ENCODE results near the gene APOL2.

Gene APOL2

DNA sequence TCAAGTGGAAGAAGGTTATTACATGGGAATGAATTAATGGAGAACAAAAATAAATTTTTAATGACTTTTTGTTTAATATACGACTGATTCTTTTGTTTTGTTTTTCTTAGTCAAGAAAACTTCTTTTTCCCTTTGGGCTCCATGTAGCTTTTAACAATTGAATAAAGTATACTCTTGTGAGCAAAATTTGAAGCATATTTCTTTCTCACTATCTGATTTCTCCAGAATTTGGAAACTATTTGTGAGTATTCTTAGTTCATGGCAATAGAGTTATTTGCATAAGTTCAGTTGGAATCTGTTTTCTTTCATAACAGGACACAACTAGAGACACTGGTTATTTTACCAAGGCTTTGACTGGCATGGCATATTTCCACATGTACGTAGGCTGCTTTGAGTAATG, 9.8 kb upstream of the APOL2 start:
- Histone ChIP-seq H3K9ac (no peak overlapping the region), H2AFZ (no peak overlapping the region), H3K4me2 (ENCODE audit: low read length) (no peak overlapping the region), H3K9me3 (ENCODE audit: control insufficient read depth, low read length) (no peaks in the 10 kb centered on the region), H3K27ac (no peak overlapping the region), H3K79me2 (no peaks in the 10 kb centered on the region), H3K36me3 (ENCODE audit: control insufficient read depth, insufficient read depth, low read length) (no peaks in the 10 kb centered on the region), H3K27me3 (ENCODE audit: control insufficient read depth, insufficient read depth, low read length) (no peaks in the 10 kb centered on the region), H3K4me3 (ENCODE audit: low read depth, low read length) (no peak overlapping the region), H3K4me1 (no peaks in the 10 kb centered on the region)
- TF ChIP-seq, protein P1, sequence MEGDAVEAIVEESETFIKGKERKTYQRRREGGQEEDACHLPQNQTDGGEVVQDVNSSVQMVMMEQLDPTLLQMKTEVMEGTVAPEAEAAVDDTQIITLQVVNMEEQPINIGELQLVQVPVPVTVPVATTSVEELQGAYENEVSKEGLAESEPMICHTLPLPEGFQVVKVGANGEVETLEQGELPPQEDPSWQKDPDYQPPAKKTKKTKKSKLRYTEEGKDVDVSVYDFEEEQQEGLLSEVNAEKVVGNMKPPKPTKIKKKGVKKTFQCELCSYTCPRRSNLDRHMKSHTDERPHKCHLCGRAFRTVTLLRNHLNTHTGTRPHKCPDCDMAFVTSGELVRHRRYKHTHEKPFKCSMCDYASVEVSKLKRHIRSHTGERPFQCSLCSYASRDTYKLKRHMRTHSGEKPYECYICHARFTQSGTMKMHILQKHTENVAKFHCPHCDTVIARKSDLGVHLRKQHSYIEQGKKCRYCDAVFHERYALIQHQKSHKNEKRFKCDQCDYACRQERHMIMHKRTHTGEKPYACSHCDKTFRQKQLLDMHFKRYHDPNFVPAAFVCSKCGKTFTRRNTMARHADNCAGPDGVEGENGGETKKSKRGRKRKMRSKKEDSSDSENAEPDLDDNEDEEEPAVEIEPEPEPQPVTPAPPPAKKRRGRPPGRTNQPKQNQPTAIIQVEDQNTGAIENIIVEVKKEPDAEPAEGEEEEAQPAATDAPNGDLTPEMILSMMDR (IDR thresholded peaks at IDR 0.05): no peak

DNA sequence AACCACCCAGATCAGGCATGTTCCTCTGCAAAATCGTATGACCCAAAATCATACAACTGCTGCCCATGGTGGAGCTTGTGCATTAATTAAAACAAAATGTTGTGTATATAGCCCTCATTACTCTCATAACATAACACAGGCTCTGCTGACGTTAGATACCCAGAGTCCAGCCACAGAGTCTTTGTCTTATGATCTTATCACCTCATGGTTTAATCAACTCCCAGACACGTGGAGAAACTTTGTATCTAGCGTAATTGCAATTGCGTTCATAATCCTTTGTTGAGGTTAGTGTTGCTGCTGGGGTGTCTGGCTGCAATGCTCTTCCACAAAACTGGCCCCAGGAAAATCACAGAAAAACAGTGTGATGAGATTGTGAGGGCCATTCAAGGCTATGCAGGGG, 8.6 kb upstream of the APOL2 start:
- H3K9ac ChIP-seq: no peak overlapping the region
- no peaks in the 10 kb centered on the region for H3K9me3 ChIP-seq (ENCODE audit: control insufficient read depth, low read length)
- H2AFZ ChIP-seq: no peak overlapping the region
- H3K4me2 ChIP-seq (ENCODE audit: low read length): no peak overlapping the region
- H3K27ac ChIP-seq: no peak overlapping the region
- TF ChIP-seq, protein P1 (IDR thresholded peaks at IDR 0.05): no peak
- no peaks in the 10 kb centered on the region for H3K79me2 ChIP-seq
- no peaks in the 10 kb centered on the region for H3K4me1 ChIP-seq
- H3K36me3 ChIP-seq (ENCODE audit: control insufficient read depth, insufficient read depth, low read length): no peaks in the 10 kb centered on the region
- no peaks in the 10 kb centered on the region for H3K27me3 ChIP-seq (ENCODE audit: control insufficient read depth, insufficient read depth, low read length)
- H3K4me3 ChIP-seq (ENCODE audit: low read depth, low read length): no peak overlapping the region

DNA sequence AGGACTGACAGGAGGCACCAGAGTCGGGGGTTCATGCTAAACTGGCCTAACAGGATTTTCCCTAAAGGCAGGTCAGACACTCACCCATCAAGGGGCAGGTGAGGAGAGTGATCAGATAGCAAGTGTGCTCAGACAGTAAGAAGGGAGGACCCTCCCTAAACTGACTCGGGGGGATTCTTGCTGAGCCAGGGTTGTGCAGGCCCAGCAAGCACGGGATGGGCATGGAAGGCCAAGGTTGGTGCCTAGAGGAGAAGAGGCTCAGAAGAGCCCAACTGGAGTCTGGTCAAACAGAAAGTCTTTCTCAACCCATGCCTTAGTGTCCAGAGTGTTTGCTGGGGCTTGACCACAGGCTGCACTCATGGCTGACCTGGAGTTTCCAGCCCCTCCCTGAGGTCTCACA, 7.4 kb upstream of the APOL2 start:
- no peaks in the 10 kb centered on the region for H3K4me1 ChIP-seq
- TF ChIP-seq, protein P1 (IDR thresholded peaks at IDR 0.05): no peak
- no peaks in the 10 kb centered on the region for H3K36me3 ChIP-seq (ENCODE audit: control insufficient read depth, insufficient read depth, low read length)
- no peaks in the 10 kb centered on the region for H3K9me3 ChIP-seq (ENCODE audit: control insufficient read depth, low read length)
- no peaks in the 10 kb centered on the region for H3K27me3 ChIP-seq (ENCODE audit: control insufficient read depth, insufficient read depth, low read length)
- H3K79me2 ChIP-seq: no peaks in the 10 kb centered on the region
- H3K4me3 ChIP-seq (ENCODE audit: low read depth, low read length): no peak overlapping the region
- no peak overlapping the region for H2AFZ ChIP-seq
- no peak overlapping the region for H3K27ac ChIP-seq
- H3K9ac ChIP-seq: no peak overlapping the region
- H3K4me2 ChIP-seq (ENCODE audit: low read length): no peak overlapping the region

DNA sequence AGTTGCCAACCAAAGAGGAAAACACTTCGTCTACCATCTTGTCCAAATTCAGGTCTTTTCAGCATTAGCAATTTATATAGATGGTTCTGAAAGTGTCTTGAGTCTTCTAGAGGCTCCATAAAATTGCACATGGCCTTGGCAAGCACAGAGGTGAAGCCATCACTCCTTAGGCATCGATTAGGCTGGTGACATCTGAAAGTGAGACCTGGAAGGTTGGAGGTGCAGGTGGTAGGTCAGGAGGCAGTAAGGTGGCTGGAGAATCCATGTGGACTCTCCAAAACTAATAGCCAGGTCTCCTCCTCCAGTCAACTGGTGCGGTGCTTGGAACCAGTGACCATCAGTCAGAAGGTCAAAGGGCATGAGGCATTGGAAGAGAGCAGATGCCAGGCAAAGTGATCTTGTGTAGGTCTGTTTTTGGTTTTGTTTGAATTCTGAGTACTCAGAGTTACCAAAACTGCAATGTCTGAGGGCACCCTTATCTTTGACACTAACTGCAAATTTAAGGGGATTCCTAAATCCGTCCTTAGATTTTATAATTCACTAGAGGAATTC, 6.6 kb upstream of the APOL2 start:
- no peaks in the 10 kb centered on the region for H3K36me3 ChIP-seq (ENCODE audit: control insufficient read depth, insufficient read depth, low read length)
- no peak overlapping the region for H3K4me3 ChIP-seq (ENCODE audit: low read depth, low read length)
- no peak overlapping the region for H3K27ac ChIP-seq
- H2AFZ ChIP-seq: no peak overlapping the region
- TF ChIP-seq, protein P1 (IDR thresholded peaks at IDR 0.05): no peak
- H3K4me1 ChIP-seq: no peaks in the 10 kb centered on the region
- no peaks in the 10 kb centered on the region for H3K9me3 ChIP-seq (ENCODE audit: control insufficient read depth, low read length)
- H3K27me3 ChIP-seq (ENCODE audit: control insufficient read depth, insufficient read depth, low read length): no peaks in the 10 kb centered on the region
- H3K9ac ChIP-seq: no peak overlapping the region
- H3K79me2 ChIP-seq: no peaks in the 10 kb centered on the region
- no peak overlapping the region for H3K4me2 ChIP-seq (ENCODE audit: low read length)

All from parathyroid adenoma (tissue), 2 donors.